B cell (primary cell): ENCODE results near the gene OXER1.

Experiments used
- EZH2 ChIP-seq: IDR thresholded peaks from 2 replicates; pipeline ENCODE4 v1.6.1; 2012; ENCODE audit warnings: borderline replicate concordance, low read depth, mild to moderate bottlenecking, moderate library complexity, low read length; ENCODE audit not compliant: insufficient read depth, poor library complexity, severe bottlenecking
- TF ChIP-seq, protein P1 (sequence below): fragments of 200-600 bp; IDR thresholded peaks from one replicate; pipeline ENCODE4 v1.8.0; 2022; ENCODE audit warnings: antibody characterized with exemption, mild to moderate bottlenecking

DNA sequence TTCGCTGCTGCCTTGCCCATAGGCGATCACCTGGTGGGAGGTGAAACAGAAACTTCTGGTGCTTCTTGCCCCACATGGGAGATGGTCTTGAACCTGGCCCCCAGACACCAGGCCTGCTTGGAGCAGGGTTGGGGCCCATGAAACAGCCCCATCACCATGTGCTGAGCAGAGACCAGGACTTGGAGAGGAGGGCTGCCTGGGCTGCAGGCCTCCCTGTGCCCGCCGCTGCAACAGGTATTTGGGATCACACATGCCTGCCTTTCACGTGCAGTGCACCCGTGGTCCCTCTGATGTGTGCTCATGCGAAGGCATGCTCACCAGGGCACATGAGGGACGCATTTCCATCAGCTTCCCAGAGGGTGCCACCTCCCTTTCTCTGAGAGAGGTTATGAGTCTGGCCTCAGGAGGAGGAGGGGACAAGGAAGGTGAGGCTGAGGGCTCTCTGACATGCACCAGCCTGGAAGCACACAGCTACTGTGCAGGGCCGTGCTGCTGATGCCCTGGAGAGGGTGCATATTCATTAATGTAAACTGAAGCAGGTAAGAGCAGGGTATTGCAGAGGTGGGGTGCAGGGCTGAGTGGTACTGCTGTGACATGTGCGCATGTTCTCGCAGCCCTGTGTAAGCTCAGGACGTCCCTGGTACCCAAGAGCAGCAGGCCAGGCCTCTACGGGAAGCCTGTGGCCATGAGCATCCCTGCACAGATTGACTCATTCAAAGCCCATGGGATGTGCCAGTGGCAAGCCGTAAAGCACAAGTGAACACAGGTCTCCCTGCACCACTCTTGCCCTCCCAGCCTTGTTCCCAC, 4.2 kb upstream of the OXER1 start:
- no peak for TF ChIP-seq EZH2
- TF ChIP-seq, protein P1, sequence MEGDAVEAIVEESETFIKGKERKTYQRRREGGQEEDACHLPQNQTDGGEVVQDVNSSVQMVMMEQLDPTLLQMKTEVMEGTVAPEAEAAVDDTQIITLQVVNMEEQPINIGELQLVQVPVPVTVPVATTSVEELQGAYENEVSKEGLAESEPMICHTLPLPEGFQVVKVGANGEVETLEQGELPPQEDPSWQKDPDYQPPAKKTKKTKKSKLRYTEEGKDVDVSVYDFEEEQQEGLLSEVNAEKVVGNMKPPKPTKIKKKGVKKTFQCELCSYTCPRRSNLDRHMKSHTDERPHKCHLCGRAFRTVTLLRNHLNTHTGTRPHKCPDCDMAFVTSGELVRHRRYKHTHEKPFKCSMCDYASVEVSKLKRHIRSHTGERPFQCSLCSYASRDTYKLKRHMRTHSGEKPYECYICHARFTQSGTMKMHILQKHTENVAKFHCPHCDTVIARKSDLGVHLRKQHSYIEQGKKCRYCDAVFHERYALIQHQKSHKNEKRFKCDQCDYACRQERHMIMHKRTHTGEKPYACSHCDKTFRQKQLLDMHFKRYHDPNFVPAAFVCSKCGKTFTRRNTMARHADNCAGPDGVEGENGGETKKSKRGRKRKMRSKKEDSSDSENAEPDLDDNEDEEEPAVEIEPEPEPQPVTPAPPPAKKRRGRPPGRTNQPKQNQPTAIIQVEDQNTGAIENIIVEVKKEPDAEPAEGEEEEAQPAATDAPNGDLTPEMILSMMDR = no peak
